ENCODE results near the gene LRRC74A. TPM values are rescaled to one million over a fixed set of nuclear protein-coding genes. Genes with fewer than 3 reads are reported as not detected.

LRRC74A gene
- total and polyA plus RNA-seq, 10 of the 15 experiments (the other 5 are each of a cell fraction or from before 2014, with no cell fraction given): not detected

DNA sequence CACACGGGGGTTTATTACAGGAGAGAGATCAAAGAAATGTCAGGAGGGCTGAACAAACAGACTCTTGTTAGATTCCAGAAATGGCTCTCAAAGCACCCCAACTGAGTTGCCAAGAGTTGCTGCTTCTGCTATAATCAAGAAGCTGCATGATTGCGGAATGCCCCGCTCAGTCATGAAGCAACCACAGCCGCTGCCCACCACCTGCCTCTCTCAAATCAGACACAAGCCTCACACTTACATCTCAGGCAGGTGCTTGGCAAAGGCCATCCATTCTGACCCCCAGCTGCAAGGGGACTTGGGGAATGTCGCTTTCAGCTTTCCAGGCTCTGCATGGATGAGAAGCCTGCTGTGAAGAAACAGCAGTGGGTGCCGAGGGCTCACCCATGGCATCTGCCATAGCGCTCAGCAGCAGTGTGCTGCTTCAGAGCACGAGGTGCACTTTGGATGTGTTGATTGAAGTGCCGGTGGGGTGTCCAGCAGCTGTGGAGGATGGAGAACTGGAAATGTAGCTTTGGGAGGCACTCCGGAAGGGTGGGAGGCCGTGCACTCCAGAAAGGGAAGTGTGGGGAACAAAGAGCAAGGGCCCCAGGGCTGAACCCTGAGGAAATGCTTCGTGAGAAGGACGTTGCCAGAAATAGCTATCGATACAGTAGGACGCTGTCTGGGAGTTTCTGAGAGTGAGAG is 37.7 kb downstream of the LRRC74A start (continued):
- TF ChIP-seq, protein P1, sequence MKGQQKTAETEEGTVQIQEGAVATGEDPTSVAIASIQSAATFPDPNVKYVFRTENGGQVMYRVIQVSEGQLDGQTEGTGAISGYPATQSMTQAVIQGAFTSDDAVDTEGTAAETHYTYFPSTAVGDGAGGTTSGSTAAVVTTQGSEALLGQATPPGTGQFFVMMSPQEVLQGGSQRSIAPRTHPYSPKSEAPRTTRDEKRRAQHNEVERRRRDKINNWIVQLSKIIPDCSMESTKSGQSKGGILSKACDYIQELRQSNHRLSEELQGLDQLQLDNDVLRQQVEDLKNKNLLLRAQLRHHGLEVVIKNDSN (IDR thresholded peaks at IDR 0.05; ENCODE audit: borderline replicate concordance, extremely low read length, insufficient read depth, low read depth, low read length): no peak
- TF ChIP-seq, protein P2, sequence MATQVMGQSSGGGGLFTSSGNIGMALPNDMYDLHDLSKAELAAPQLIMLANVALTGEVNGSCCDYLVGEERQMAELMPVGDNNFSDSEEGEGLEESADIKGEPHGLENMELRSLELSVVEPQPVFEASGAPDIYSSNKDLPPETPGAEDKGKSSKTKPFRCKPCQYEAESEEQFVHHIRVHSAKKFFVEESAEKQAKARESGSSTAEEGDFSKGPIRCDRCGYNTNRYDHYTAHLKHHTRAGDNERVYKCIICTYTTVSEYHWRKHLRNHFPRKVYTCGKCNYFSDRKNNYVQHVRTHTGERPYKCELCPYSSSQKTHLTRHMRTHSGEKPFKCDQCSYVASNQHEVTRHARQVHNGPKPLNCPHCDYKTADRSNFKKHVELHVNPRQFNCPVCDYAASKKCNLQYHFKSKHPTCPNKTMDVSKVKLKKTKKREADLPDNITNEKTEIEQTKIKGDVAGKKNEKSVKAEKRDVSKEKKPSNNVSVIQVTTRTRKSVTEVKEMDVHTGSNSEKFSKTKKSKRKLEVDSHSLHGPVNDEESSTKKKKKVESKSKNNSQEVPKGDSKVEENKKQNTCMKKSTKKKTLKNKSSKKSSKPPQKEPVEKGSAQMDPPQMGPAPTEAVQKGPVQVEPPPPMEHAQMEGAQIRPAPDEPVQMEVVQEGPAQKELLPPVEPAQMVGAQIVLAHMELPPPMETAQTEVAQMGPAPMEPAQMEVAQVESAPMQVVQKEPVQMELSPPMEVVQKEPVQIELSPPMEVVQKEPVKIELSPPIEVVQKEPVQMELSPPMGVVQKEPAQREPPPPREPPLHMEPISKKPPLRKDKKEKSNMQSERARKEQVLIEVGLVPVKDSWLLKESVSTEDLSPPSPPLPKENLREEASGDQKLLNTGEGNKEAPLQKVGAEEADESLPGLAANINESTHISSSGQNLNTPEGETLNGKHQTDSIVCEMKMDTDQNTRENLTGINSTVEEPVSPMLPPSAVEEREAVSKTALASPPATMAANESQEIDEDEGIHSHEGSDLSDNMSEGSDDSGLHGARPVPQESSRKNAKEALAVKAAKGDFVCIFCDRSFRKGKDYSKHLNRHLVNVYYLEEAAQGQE (IDR thresholded peaks at IDR 0.05; ENCODE audit: low read depth, low read length): no peak
- TF ChIP-seq NFYA (IDR thresholded peaks at IDR 0.05; ENCODE audit: borderline replicate concordance, low read depth, low read length) (no peak), ESRRA (IDR thresholded peaks at IDR 0.05; ENCODE audit: low read length) (no peak), IKZF1 (conservative IDR thresholded peaks at IDR 0.05) (peak; percentile 65), NR2F1 (conservative IDR thresholded peaks at IDR 0.05) (peak; percentile 55), RFX5 (IDR thresholded peaks at IDR 0.05; ENCODE audit: low read depth, low read length) (no peak), IKZF2 (IDR thresholded peaks at IDR 0.05) (peak; percentile 38 to 45; a peak in 3 of 4 replicates), YBX1 (IDR thresholded peaks at IDR 0.05) (no peak), SPI1 (IDR thresholded peaks at IDR 0.05; ENCODE audit: borderline replicate concordance, insufficient read depth, low read depth, low read length) (peak; percentile 44; the same call in 1 of the 2 replicates), EGR1 (IDR thresholded peaks at IDR 0.05; ENCODE audit: borderline replicate concordance in 1 of 2, low read depth in 2 of 2, low read length in 2 of 2) (no peak), CBFB (IDR thresholded peaks at IDR 0.05; ENCODE audit: low read depth) (no peak)
- TF ChIP-seq, protein P3, sequence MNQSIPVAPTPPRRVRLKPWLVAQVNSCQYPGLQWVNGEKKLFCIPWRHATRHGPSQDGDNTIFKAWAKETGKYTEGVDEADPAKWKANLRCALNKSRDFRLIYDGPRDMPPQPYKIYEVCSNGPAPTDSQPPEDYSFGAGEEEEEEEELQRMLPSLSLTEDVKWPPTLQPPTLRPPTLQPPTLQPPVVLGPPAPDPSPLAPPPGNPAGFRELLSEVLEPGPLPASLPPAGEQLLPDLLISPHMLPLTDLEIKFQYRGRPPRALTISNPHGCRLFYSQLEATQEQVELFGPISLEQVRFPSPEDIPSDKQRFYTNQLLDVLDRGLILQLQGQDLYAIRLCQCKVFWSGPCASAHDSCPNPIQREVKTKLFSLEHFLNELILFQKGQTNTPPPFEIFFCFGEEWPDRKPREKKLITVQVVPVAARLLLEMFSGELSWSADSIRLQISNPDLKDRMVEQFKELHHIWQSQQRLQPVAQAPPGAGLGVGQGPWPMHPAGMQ (IDR thresholded peaks at IDR 0.05; ENCODE audit: borderline replicate concordance): no peak
- TF ChIP-seq, protein P4, sequence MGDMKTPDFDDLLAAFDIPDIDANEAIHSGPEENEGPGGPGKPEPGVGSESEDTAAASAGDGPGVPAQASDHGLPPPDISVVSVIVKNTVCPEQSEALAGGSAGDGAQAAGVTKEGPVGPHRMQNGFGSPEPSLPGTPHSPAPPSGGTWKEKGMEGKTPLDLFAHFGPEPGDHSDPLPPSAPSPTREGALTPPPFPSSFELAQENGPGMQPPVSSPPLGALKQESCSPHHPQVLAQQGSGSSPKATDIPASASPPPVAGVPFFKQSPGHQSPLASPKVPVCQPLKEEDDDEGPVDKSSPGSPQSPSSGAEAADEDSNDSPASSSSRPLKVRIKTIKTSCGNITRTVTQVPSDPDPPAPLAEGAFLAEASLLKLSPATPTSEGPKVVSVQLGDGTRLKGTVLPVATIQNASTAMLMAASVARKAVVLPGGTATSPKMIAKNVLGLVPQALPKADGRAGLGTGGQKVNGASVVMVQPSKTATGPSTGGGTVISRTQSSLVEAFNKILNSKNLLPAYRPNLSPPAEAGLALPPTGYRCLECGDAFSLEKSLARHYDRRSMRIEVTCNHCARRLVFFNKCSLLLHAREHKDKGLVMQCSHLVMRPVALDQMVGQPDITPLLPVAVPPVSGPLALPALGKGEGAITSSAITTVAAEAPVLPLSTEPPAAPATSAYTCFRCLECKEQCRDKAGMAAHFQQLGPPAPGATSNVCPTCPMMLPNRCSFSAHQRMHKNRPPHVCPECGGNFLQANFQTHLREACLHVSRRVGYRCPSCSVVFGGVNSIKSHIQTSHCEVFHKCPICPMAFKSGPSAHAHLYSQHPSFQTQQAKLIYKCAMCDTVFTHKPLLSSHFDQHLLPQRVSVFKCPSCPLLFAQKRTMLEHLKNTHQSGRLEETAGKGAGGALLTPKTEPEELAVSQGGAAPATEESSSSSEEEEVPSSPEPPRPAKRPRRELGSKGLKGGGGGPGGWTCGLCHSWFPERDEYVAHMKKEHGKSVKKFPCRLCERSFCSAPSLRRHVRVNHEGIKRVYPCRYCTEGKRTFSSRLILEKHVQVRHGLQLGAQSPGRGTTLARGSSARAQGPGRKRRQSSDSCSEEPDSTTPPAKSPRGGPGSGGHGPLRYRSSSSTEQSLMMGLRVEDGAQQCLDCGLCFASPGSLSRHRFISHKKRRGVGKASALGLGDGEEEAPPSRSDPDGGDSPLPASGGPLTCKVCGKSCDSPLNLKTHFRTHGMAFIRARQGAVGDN (IDR thresholded peaks at IDR 0.05): peak; percentile 76; the same call in 1 of the 2 replicates
- TF ChIP-seq, protein P5, sequence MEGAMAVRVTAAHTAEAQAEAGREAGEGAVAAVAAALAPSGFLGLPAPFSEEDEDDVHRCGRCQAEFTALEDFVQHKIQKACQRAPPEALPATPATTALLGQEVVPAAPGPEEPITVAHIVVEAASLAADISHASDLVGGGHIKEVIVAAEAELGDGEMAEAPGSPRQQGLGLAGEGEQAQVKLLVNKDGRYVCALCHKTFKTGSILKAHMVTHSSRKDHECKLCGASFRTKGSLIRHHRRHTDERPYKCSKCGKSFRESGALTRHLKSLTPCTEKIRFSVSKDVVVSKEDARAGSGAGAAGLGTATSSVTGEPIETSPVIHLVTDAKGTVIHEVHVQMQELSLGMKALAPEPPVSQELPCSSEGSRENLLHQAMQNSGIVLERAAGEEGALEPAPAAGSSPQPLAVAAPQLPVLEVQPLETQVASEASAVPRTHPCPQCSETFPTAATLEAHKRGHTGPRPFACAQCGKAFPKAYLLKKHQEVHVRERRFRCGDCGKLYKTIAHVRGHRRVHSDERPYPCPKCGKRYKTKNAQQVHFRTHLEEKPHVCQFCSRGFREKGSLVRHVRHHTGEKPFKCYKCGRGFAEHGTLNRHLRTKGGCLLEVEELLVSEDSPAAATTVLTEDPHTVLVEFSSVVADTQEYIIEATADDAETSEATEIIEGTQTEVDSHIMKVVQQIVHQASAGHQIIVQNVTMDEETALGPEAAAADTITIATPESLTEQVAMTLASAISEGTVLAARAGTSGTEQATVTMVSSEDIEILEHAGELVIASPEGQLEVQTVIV (IDR thresholded peaks at IDR 0.05; ENCODE audit: borderline replicate concordance, partially characterized antibody): no peak
